ENCODE results near the gene CNTN1. TPM values are rescaled to one million over a fixed set of nuclear protein-coding genes. Genes with fewer than 3 reads are reported as not detected.

The CNTN1 gene
- total and polyA plus RNA-seq, 2 of the 4 experiments (the other 2 are of a cell fraction), result 0.10 to 0.18 TPM

DNA sequence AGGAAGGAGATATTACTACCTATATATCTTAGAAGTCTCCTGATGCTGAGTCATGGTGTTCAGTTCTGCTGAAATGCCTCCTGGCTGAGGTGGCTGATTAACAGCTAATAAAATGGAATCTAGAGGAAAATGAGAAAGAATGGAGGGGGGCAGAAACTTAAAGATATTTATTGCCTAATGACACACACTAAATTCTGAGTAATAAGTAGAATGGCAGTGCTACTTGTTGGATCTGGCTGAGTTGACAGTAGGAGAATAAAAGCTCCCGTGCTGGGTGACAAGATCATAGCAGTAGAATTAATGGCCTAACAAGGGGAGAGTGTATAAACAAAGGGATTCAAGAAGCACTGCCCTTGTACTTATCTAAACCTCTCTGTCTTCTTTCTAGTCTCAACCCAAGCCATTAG lies 137.5 kb downstream of the CNTN1 start:
- Histone ChIP-seq H3K4ac (ENCODE audit: low read depth, low read length) (no peak overlapping the region), H4K5ac (ENCODE audit: low read depth, low read length) (no peak overlapping the region), H3K9me3 (ENCODE audit: control insufficient read depth, insufficient read depth, low read length) (no peaks in the 10 kb centered on the region), H2AK5ac (ENCODE audit: low read depth, low read length) (no peak overlapping the region), H3K27me3 (ENCODE audit: control insufficient read depth, insufficient read depth, low read length) (no peaks in the 10 kb centered on the region), H3K56ac (ENCODE audit: extremely low read depth, insufficient read depth, low read length) (no peak overlapping the region), H3K9ac (ENCODE audit: low read depth, low read length) (no peak overlapping the region), H3K4me3 (ENCODE audit: insufficient read depth, low read depth, low read length) (no peak overlapping the region), H3K4me1 (ENCODE audit: control insufficient read depth, insufficient read depth, low read length) (no peaks in the 10 kb centered on the region), H4K20me1 (ENCODE audit: insufficient read depth, low read length) (no peaks in the 10 kb centered on the region), H2BK20ac (ENCODE audit: low read depth, low read length) (no peak overlapping the region), H3K36me3 (ENCODE audit: control insufficient read depth, insufficient read depth, low read length) (no peaks in the 10 kb centered on the region), H2AK9ac (replicated peaks; ENCODE audit: low read depth, low read length, poor library complexity) (no peak overlapping the region), H3K4me2 (ENCODE audit: low read depth, low read length) (no peak overlapping the region), H2BK15ac (ENCODE audit: low read depth, low read length) (no peak overlapping the region), H2BK120ac (ENCODE audit: low read depth, low read length) (no peak overlapping the region), H3K18ac (ENCODE audit: low read depth, low read length) (no peak overlapping the region), H3K27ac (ENCODE audit: insufficient read depth, low read length) (no peak overlapping the region), H2BK5ac (ENCODE audit: low read depth, low read length, poor library complexity, severe bottlenecking) (no peak overlapping the region), H3K79me1 (ENCODE audit: low read depth in 1 of 2, low read length in 2 of 2) (no peaks in the 10 kb centered on the region), H4K91ac (ENCODE audit: insufficient read depth, low read depth, low read length) (no peak overlapping the region), H2AFZ (replicated peaks; ENCODE audit: low read length, poor library complexity) (no peak overlapping the region), H3K14ac (replicated peaks; ENCODE audit: low read depth, low read length) (no peak overlapping the region), H3K9me1 (ENCODE audit: insufficient read depth, low read length) (no peaks in the 10 kb centered on the region), H4K8ac (ENCODE audit: low read depth in 2 of 2, low read length in 2 of 2) (no peak overlapping the region), H3K23ac (ENCODE audit: low read depth, low read length) (no peak overlapping the region)
- CTCF ChIA-PET, result no interaction called here
- no peak for TF ChIP-seq POLR2A (IDR thresholded peaks at IDR 0.05; ENCODE audit: low read depth, low read length)
- no peak for TF ChIP-seq MXI1 (IDR thresholded peaks at IDR 0.05; ENCODE audit: borderline replicate concordance, low read depth, low read length)
- ATAC-seq (ENCODE audit: low read depth) (no peak), DNase-seq (no peak)
- dilution Hi-C loops (cut with HindIII; ENCODE audit: low sequenced_read_pairs, unreplicated experiment), result no loop called here
- intact Hi-C loops (cut with micrococcal nuclease), result no loop called here
- BruUV-seq (replicated peaks), result no TSS peak
- no CpG with 5 or more reads among the region's 1 CpG for WGBS, 2 experiments (ENCODE audit: extremely low coverage in 2 of 2, insufficient read length in 1 of 2)
- in situ Hi-C loops (cut with MboI; ENCODE audit: low sequenced_read_pairs), result no loop called here
- POLR2A ChIA-PET (ENCODE audit: unreplicated experiment), result no interaction called here

Measured in IMR-90 (cell line).